ENCODE measurements around the gene PIAS4. TPM values are rescaled to one million over a fixed set of nuclear protein-coding genes. Genes with fewer than 3 reads are reported as not detected.
A peak's percentile ranks its signal among the peaks of the same experiment; 100 is the strongest.
"Not testable (repeated sequence)": the region's sequence is repeated elsewhere in the genome, so short reads cannot be mapped to it uniquely, and the experiment has no call there.

The PIAS4 gene
- total and polyA plus RNA-seq, 7 experiments from 2014 or later = 3.9 to 40.6 (median 24.3) TPM

GRCh38 chr19:3990815-3991117 is 16.8 kb upstream of the PIAS4 start:
- intact Hi-C loops (cut with micrococcal nuclease) = loop anchor here (1.0 kb wide), 3 partner anchors 17 to 257 kb away; partner anchors contain the start of genes PIAS4 (in 2 of the 2), YJU2 (in 1 of the 2) and ZBTB7A (in 1 of the 2)
- ATAC-seq (no peak), DNase-seq (no peak)
- Histone ChIP-seq H3K4me3 (ENCODE audit: low read length) (no peak overlapping the region), H3K27ac (ENCODE audit: low read depth, low read length) (no peak overlapping the region), H3K36me3 (ENCODE audit: control insufficient read depth in 2 of 3, insufficient read depth in 3 of 3, low read length in 3 of 3) (no peaks in the 10 kb centered on the region), H3K27me3 (ENCODE audit: control insufficient read depth in 2 of 2, insufficient read depth in 2 of 2, low read length in 2 of 2) (no peaks in the 10 kb centered on the region), H3K4me1 (ENCODE audit: control insufficient read depth in 2 of 2, insufficient read depth in 2 of 2, low read length in 2 of 2) (peaks cover 15 to 19% of the 10 kb centered on the region in 2 donors), H3K9me3 (ENCODE audit: control insufficient read depth in 2 of 3, low read length in 3 of 3) (no peaks in the 10 kb centered on the region)
- H3K36me3 Mint-ChIP-seq = no peaks in the 10 kb centered on the region
- H3K4me1 Mint-ChIP-seq = peaks cover 12 to 28% (median 22%) of the 10 kb centered on the region in 7 donors
- H3K4me3 Mint-ChIP-seq = peak overlapping the region in 3 of 10 donors; percentile 47 to 69 (median 57)
- peaks cover 0 to 3% (median 0%) of the 10 kb centered on the region in 11 donors for H3K9me3 Mint-ChIP-seq
- no peaks in the 10 kb centered on the region for H3K27me3 Mint-ChIP-seq
- CTCF ChIA-PET = interaction anchor here (1.2 to 1.4 kb wide), 3 partner anchors 13 to 22 kb away, joined by 4 to 6 read pairs (median 4); no protein-coding TSS in a partner anchor
- POLR2A ChIA-PET = interaction anchor here (0.6 to 3.5 kb wide), 7 partner anchors 11 to 1667 kb away, joined by 3 to 24 read pairs (median 3); partner anchors contain the start of gene PIAS4
- H3K27ac Mint-ChIP-seq = peak overlapping the region in 3 of 9 donors; percentile 1 to 83 (median 83)

- POLR2A ChIA-PET = no interaction called here
- intact Hi-C loops (cut with micrococcal nuclease) = no loop called here
- CTCF ChIA-PET = interaction anchor here (0.6 kb wide), 2 partner anchors 73 to 471 kb away, joined by 3 to 6 read pairs; no protein-coding TSS in a partner anchor
These were observed 11.9 kb upstream of the PIAS4 start for GRCh38 chr19:3995607-3996006.

GRCh38 chr19:3998667-3999412 is 8.7 kb upstream of the PIAS4 start:
- intact Hi-C loops (cut with micrococcal nuclease); POLR2A ChIA-PET; H3K27me3 Mint-ChIP-seq; H3K9me3 ChIP-seq (ENCODE audit: control insufficient read depth in 2 of 3, low read length in 3 of 3); H3K4me1 ChIP-seq (ENCODE audit: control insufficient read depth in 2 of 2, insufficient read depth in 2 of 2, low read length in 2 of 2); H3K36me3 Mint-ChIP-seq; H3K4me3 Mint-ChIP-seq; H3K4me3 ChIP-seq (ENCODE audit: low read length); H3K36me3 ChIP-seq (ENCODE audit: control insufficient read depth in 2 of 3, insufficient read depth in 3 of 3, low read length in 3 of 3); CTCF ChIA-PET; H3K27ac Mint-ChIP-seq; H3K9me3 Mint-ChIP-seq; ATAC-seq; DNase-seq; H3K27me3 ChIP-seq (ENCODE audit: control insufficient read depth in 2 of 2, insufficient read depth in 2 of 2, low read length in 2 of 2); H3K27ac ChIP-seq (ENCODE audit: low read depth, low read length); H3K4me1 Mint-ChIP-seq: not testable (repeated sequence)

More at GRCh38 chr19:3995607-3996006, 11.9 kb upstream of the PIAS4 start:
- no peaks in the 10 kb centered on the region for H3K27me3 ChIP-seq (ENCODE audit: control insufficient read depth in 2 of 2, insufficient read depth in 2 of 2, low read length in 2 of 2)
- no peaks in the 10 kb centered on the region for H3K36me3 ChIP-seq (ENCODE audit: control insufficient read depth in 2 of 3, insufficient read depth in 3 of 3, low read length in 3 of 3)
- H3K27me3 Mint-ChIP-seq = no peaks in the 10 kb centered on the region
- no peak for DNase-seq
- H3K27ac ChIP-seq (ENCODE audit: low read depth, low read length) = no peak overlapping the region
- H3K9me3 Mint-ChIP-seq = peaks cover 0 to 3% (median 0%) of the 10 kb centered on the region in 11 donors
- H3K36me3 Mint-ChIP-seq = no peaks in the 10 kb centered on the region
- H3K9me3 ChIP-seq (ENCODE audit: control insufficient read depth in 2 of 3, low read length in 3 of 3) = no peaks in the 10 kb centered on the region
- H3K4me1 ChIP-seq (ENCODE audit: control insufficient read depth in 2 of 2, insufficient read depth in 2 of 2, low read length in 2 of 2) = no peaks in the 10 kb centered on the region
- no peak overlapping the region for H3K4me3 ChIP-seq (ENCODE audit: low read length)
- no peak for ATAC-seq
- H3K4me1 Mint-ChIP-seq = peaks cover 4 to 8% (median 5%) of the 10 kb centered on the region in 7 donors
- H3K4me3 Mint-ChIP-seq = no peak overlapping the region
- H3K27ac Mint-ChIP-seq = no peak overlapping the region

- H3K4me3 Mint-ChIP-seq; DNase-seq; H3K36me3 ChIP-seq (ENCODE audit: control insufficient read depth in 2 of 3, insufficient read depth in 3 of 3, low read length in 3 of 3); H3K27me3 Mint-ChIP-seq; H3K36me3 Mint-ChIP-seq; H3K4me3 ChIP-seq (ENCODE audit: low read length); CTCF ChIA-PET; H3K27ac ChIP-seq (ENCODE audit: low read depth, low read length); H3K27ac Mint-ChIP-seq; H3K4me1 ChIP-seq (ENCODE audit: control insufficient read depth in 2 of 2, insufficient read depth in 2 of 2, low read length in 2 of 2); H3K9me3 Mint-ChIP-seq; H3K9me3 ChIP-seq (ENCODE audit: control insufficient read depth in 2 of 3, low read length in 3 of 3); ATAC-seq; H3K4me1 Mint-ChIP-seq; H3K27me3 ChIP-seq (ENCODE audit: control insufficient read depth in 2 of 2, insufficient read depth in 2 of 2, low read length in 2 of 2): not testable (repeated sequence)
- intact Hi-C loops (cut with micrococcal nuclease) = loop anchor here (1.0 to 10.0 kb wide), 3 partner anchors 139 to 446 kb away; partner anchors contain the start of gene MFSD12 (in 1 of the 2)
- POLR2A ChIA-PET = interaction anchor here (0.6 to 1.1 kb wide), 3 partner anchors 13 to 109 kb away, joined by 3 read pairs; no protein-coding TSS in a partner anchor
These were observed 6.7 kb upstream of the PIAS4 start for GRCh38 chr19:4000798-4001197.

GRCh38 chr19:4005436-4005835 is 2.1 kb upstream of the PIAS4 start:
- ChIA-PET CTCF (interaction anchor here (0.5 to 2.3 kb wide), 2 partner anchors 15 to 135 kb away, joined by 5 to 6 read pairs; no protein-coding TSS in a partner anchor), POLR2A (interaction anchor here (0.7 to 4.0 kb wide), 3 partner anchors 16 to 111 kb away, joined by 3 to 31 read pairs (median 4); partner anchors contain the start of gene EEF2)
- DNase-seq; H3K9me3 ChIP-seq (ENCODE audit: control insufficient read depth in 2 of 3, low read length in 3 of 3); H3K36me3 Mint-ChIP-seq; H3K27ac ChIP-seq (ENCODE audit: low read depth, low read length); H3K36me3 ChIP-seq (ENCODE audit: control insufficient read depth in 2 of 3, insufficient read depth in 3 of 3, low read length in 3 of 3); H3K27me3 ChIP-seq (ENCODE audit: control insufficient read depth in 2 of 2, insufficient read depth in 2 of 2, low read length in 2 of 2); H3K4me3 ChIP-seq (ENCODE audit: low read length); H3K9me3 Mint-ChIP-seq; ATAC-seq; H3K27me3 Mint-ChIP-seq: not testable (repeated sequence)
- Mint-ChIP-seq H3K4me1 (peaks cover 6 to 21% (median 17%) of the 10 kb centered on the region in 7 donors), H3K27ac (peak overlapping the region in 2 of 9 donors; percentile 45 to 81), H3K4me3 (peak overlapping the region in 8 of 10 donors; percentile 15 to 66 (median 42))
- intact Hi-C loops (cut with micrococcal nuclease) = loop anchor here (5.0 to 10.0 kb wide), 5 partner anchors 117 to 467 kb away; partner anchors contain the start of genes ANKRD24 (in 1 of the 2), CHAF1A (in 1 of the 2), HDGFL2 (in 1 of the 2) and MAP2K2 (in 1 of the 2)
- peaks cover 18 to 19% of the 10 kb centered on the region in 2 donors for H3K4me1 ChIP-seq (ENCODE audit: control insufficient read depth in 2 of 2, insufficient read depth in 2 of 2, low read length in 2 of 2)

GRCh38 chr19:4007836-4008539 is 452 bp downstream of the PIAS4 start:
- ChIA-PET CTCF (interaction anchor here (0.8 to 3.1 kb wide), 2 partner anchors 20 to 23 kb away, joined by 3 to 14 read pairs; partner anchors contain the start of gene EEF2), POLR2A (interaction anchor here (0.8 to 4.0 kb wide), 12 partner anchors 17 to 576 kb away, joined by 3 to 31 read pairs (median 4); partner anchors contain the start of genes EEF2, MRPL54 and ZBTB7A)
- Histone ChIP-seq H3K36me3 (ENCODE audit: control insufficient read depth in 2 of 3, insufficient read depth in 3 of 3, low read length in 3 of 3) (peaks cover 0 to 23% (median 0%) of the 10 kb centered on the region in 3 experiments), H3K4me1 (ENCODE audit: control insufficient read depth in 2 of 2, insufficient read depth in 2 of 2, low read length in 2 of 2) (peaks cover 26 to 27% of the 10 kb centered on the region in 2 donors), H3K27me3 (ENCODE audit: control insufficient read depth in 2 of 2, insufficient read depth in 2 of 2, low read length in 2 of 2) (no peaks in the 10 kb centered on the region), H3K9me3 (ENCODE audit: control insufficient read depth in 2 of 3, low read length in 3 of 3) (no peaks in the 10 kb centered on the region), H3K4me3 (ENCODE audit: low read length) (peak overlapping the region; percentile 76), H3K27ac (ENCODE audit: low read depth, low read length) (peak overlapping the region; percentile 75)
- peak; percentile 0 for ATAC-seq
- Mint-ChIP-seq H3K4me3 (peak overlapping the region; percentile 82 to 93 (median 88)), H3K9me3 (peaks cover 0 to 3% (median 0%) of the 10 kb centered on the region in 11 donors), H3K27me3 (no peaks in the 10 kb centered on the region), H3K36me3 (peaks cover 0 to 1% (median 0%) of the 10 kb centered on the region in 5 donors), H3K27ac (peak overlapping the region in 8 of 9 donors; percentile 70 to 93 (median 82)), H3K4me1 (peaks cover 13 to 41% (median 29%) of the 10 kb centered on the region in 7 donors)
- intact Hi-C loops (cut with micrococcal nuclease) = loop anchor here (1.0 to 10.0 kb wide), 16 partner anchors 18 to 464 kb away; partner anchors contain the start of genes DAPK3 (in 2 of the 2), MAP2K2 (in 2 of the 2), YJU2 (in 2 of the 2) and ZBTB7A (in 2 of the 2)
- DNase-seq = peak in 3 of 9 donors; percentile 13 to 48 (median 29)

Data from naive thymus-derived CD4-positive, alpha-beta T cell (primary cell).